Glomerular endothelial cell (primary cell): ENCODE results near the gene GCLC. TPM values are rescaled to one million over a fixed set of nuclear protein-coding genes. Genes with fewer than 3 reads are reported as not detected.

Source experiments
- DNase-seq: peaks from one replicate; pipeline ENCODE4 v3.0.0-alpha.2; 2011; ENCODE audit warnings: low read depth, low spot score; ENCODE audit errors: extremely low read depth
- total RNA-seq: library from RNA; depleted of rRNA; stranded (reverse); fragments of >200 nt; gene quantifications from 2 replicates; pipeline ENCODE4 v1.2.3, GENCODE V29; 2015

The GCLC gene
- total RNA-seq, 1 donor from 2014 or later = 20.2 TPM

DNA sequence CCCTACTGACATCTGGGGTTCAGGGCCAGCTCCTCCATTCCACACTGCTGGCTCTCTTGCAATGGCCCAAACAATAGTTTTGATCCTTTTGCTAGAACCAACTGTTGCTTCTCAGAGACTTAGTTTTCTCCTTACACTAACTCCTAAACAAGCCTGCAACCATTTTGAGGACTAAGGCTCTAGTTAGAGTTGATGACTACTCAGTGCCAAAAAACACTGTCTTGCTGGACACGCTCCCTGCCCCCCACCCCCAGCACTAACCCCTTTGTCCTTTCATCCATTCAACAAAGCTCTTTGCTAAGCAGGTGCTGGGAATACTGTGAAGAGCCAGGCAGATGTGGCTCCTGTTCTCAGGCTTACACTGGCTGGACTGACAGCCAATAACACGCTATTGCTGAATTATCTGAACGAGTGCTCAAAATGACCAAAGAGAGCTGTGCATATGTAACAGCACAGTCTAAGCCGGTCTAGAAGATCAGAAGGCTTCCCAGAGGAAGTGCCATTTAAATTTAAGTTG is 17.6 kb downstream of the GCLC start:
- no peak for DNase-seq

DNA sequence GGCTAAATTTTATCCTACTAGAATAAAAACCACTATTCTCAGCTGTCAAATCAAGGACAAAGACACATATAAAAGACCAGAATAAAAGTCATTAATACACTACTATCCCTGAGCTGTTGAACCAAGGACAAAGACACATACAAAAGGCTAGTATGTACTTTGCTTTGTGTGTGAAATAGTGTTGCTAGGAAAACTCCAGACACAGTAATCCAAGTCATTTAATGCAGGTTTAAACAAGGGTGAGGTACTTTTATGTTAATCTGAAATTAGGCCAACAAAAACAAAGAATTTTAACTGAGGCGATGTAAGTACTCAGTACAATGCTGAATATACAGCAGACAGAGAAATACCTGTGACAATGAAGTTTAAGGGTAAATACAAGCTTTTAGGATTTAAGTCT is 18.9 kb downstream of the GCLC start:
- DNase-seq = no peak

DNA sequence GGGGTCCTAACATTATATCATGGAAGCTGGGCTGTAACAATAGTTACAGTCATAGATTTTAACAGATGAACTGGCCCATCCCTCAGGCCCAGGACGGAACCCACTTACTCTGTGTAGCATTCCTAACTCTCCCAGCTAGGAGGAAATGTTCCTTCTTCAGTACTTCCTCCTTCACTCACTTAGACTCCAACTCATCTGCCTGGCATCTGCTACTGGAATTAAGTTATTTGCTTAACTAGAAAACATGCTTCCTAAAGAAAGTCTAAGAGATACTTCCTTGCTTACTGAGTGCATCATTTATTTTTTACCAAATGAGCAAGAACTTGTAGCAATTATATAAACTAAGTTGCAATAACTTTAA is 20.5 kb downstream of the GCLC start:
- no peak for DNase-seq

DNA sequence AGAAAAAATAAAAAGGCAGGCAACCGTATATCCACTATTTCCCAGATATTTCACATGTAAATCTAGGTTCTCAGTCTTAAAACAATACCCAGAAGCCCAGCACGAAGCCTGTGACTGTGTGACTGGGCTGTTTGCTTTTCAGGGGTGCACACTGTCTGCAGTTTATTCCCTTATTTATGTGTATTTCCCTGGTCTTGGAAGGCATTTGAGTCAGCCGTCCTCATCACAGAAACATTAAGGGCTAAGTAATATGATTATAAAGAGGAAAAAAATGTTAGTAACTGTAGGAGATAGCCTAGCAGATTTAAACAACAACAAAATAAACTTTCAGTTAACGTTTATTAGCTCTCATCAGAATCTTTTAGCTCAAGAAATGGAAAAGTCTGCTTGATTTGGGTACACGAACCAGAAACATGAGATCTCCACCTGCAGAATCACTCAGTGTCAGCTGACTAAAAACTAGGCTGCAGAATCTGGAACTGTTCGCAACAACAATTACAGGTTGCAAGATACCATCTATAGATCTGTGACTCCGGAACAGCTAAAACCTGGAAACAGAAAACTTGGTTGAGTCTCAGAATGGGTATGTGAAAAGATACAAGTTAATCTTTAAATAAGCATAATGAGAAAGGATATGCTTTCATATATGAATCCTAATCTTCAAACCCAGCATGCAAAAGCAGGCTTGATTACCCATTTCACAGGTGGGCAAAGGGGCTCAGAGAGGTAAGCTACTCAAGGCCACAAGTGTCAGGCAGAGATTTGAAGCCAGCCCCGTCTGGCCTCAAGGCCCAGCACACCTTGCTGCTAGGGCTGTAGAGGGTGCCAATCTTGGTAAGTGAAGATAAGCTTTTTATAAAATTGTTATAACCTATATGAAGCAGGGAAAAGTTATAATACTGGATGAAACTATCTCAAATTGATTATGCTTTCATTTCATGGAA is 21.1 kb downstream of the GCLC start:
- no peak for DNase-seq

DNA sequence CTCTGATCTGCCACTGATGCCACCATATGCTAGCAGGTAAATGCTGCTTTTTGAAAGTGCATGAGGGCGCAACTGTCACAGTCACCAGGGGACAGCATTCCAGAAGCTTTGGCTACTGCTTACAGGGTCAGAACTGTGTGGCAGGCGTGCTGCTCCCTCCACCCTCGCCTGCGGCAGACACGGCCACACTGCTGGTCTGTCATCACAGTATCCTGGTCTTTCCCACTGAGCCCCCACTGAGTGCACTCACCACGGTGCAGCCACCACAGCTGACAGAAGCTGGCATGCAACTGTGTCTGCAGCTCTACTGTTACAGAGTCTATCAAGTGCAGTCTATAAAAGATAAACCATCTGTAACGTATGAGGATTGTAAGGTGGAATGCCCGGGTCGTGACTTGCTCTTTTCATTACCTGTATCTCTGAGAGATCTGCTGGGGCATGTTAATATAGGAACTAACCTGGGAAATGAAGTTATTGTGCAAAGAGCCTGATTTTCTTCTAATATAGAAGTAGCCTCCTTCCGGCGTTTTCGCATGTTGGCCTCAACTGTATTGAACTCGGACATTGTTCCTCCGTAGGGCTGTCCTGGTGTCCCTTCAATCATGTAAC is 24.5 kb downstream of the GCLC start:
- no peak for DNase-seq

DNA sequence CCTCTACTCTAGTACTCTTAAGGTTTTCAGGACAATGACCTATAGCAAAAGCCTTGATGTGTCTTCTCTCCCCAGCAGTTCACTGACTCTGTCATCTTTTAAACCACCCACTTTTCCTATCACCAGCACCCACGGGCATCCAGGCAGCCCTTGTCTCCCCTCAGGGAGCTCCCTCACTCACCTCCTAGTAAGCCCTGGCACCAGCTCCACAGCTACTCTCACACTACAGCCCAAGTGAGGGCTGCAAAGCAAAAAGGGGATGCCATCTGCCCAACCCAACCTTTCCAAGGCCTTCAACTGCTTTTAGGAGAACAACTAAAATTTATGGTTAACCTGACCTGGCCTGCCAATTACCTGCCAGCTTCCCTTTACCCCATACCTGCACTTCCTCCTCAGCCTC is 26.0 kb downstream of the GCLC start:
- DNase-seq = no peak

DNA sequence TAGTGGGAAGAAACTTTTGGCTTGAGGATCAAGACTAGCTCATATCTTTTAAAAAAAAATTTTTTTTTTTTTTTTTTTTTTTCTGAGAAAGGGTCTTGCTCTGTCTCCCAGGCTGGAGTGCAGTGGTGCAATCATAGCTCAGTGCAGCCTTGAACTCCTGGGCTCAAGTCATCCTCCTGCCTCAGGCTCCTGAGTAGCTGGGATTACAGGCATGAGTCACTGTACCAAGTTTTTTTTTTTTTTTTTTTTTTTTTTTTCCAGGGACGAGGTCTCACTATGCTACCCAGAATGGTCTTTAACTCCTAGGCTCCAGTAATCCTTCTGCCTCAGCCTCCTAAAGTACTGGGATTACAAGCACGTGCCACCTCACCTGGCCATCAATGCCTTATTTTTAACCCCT is 27.9 kb downstream of the GCLC start:
- DNase-seq = no peak

DNA sequence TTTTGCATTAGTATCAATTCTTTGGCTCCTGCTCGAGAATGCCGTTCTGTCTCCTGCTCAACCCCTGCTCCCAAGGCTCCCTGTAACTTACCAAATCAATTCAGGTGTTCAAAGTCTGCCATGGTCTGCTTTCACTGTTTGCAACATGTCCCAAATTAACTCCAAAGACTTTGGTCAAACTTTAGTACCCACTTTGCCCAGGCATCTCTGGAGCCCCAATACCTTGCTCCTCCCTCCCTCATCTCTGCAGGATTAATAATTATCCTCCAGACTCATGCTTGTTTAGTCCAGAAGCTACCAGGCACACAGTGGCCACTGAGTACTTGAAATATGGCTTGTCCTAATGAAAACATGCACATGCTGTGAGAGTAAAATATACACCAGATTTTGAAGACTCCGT is 30.2 kb downstream of the GCLC start:
- no peak for DNase-seq

DNA sequence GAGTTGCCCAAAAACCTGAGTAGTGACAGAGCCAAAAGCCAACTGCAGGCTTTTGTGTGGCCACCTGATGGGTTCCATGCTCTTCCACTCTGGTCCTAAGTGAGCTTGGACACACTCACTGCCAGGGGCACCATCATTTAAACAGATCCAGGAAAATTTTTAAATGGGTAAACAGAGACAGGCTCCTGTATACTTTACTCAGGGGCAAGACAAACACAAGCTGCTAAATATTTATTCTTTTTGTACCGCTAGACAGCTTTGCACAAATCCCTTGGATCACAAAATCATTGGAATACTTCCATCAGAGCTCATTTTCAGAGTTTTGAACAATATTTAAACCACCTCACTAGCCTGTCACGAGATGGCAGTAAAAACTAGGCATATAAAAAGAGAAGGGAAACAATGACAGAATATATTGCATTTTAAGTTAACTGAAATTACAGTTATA is 31.4 kb downstream of the GCLC start:
- DNase-seq = no peak

DNA sequence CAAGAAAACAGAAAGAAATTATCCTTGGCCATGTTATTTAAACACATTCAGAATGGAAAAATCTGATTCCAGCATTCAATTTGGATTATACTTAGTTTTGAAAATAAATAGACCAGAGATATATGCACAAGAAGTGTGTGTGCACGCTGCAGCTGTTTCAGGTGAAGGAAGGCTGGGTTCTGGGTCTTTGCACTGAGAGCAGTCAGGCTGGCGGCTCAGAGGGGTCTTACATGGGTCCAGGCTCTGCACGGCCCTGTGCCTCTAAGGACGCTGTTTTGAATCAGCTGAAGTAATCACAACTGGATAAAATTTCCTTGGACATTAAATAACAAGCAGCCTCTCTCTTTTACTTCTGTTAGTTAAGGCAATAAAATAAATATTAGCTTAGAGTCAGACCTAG is 31.8 kb downstream of the GCLC start:
- DNase-seq = no peak

DNA sequence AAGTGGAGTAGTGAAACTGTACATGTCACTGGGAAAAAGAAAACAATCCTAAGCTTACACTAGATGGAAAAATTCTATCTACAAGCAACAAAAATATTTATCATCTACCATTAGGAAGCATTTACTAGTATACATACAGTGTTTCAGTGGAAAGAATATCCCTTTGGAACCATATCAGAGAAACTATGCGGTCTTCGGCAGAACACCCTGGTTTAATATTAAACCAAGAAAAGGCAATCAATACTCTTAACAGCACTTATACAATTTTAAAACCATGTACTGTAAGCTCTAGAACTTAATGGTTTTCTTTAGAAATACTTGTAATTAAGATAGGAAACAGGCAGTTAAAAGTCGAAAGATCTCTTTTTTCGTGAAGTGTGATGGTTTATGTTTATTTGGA is 32.3 kb downstream of the GCLC start:
- no peak for DNase-seq

DNA sequence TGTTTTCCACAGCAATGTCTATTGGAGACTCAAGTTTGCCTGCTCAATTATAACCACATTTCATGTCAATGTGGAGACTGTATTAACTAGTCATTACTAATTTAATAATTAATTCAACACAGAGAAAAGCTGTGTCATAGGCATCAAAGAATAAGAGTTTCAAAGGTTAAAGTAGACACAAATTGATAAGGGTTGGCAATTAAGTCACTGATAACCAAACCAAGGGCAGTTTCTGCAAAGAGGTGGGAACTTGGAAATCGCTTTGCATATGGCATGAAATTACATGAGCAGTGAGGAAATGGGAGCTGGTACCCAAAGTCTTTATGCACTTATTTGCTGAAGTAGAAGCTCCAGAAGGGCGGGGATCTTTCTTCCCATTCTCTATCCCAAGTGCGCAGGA is 34.2 kb downstream of the GCLC start:
- DNase-seq = no peak

DNA sequence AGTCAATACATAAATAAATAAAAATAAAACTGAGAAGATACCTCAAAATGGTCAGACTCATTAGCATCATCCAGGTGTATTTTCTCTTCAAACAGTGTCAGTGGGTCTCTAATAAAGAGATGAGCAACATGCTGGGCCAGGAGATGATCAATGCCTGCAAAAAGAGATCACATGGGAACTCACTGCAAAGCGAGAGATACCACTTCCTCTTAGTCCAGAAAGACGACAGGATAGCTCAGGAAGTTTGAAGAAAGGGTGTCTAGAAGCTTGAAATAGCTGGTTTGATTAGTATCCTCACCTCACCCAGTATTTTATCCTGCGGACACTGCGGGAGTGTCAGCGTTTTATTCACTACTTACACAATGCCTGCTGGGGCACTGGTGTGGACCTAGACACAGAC is 38.0 kb downstream of the GCLC start:
- DNase-seq = no peak

DNA sequence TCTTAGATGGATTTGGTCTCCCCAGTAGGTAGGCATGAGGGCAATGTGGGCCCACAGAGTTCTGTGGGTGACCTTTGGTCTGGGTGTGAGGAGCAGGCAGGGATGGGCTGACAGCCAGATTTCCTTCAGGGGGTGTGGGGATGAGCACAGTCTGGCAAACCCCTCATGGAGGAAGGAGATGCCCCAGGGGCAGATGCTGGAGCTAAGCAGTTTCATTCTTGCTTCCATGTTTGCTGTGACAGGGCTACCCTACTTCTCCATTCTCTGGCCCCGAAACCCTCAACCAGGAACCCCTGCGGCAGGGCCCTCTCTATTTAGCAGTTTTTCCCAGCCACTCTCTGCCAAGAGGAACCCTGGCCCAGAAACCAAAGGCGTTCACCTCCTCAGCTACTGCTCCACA is 40.4 kb downstream of the GCLC start:
- DNase-seq = no peak

DNA sequence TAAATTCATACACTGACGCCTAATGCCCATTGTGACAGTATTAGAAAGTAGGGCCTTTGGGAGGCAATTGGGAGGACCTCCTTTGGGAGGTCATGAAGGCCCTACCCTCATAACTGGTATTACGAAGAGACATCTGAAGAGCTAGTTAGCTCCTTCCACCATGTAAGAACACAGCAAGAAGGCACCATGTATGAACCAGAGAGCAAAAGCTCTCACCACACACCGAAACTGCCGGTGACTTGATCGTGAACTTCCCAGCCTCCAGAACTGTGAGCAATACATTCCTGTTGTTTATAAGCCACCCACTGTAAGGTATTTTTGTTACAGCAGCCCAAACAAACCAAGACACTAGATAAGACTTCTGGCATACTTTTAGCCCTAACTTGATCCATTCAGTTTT is 41.8 kb downstream of the GCLC start:
- DNase-seq = no peak

DNA sequence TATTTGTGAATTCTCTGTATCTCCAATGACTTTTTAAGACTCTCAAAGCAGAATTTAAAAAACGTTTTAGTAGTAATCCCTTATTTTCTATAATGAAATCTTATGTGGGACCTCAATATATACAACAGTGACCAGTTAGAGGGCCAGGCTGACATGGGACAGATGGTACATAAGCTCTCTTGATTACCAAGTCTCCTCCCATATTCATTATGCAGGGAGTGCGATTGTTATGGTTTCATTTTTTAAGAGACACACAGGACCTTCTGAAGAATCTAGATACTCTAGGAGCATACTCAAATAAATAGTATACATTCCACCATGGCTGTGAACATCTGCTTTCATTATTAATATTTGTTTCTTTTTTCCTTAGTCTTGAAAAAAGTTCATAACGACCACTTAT is 43.5 kb downstream of the GCLC start:
- no peak for DNase-seq

DNA sequence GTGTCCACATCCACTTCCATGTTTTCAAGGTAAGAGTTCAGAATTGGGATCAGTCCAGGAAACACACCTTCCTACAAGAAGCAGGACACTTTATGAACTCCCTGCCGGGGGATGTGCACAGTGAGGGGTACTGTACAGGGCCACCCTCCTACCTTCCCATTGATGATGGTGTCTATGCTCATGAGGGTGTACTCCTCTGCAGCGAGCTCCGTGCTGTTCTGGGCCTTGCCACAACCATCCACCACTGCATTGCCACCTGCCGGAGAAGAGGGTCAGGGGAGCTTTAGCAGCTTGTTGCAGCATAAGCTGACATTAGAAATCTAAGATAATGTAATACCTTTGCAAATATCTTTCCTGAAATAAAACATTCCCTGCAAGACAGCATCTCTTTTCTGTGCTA is 44.8 kb downstream of the GCLC start:
- DNase-seq = no peak

DNA sequence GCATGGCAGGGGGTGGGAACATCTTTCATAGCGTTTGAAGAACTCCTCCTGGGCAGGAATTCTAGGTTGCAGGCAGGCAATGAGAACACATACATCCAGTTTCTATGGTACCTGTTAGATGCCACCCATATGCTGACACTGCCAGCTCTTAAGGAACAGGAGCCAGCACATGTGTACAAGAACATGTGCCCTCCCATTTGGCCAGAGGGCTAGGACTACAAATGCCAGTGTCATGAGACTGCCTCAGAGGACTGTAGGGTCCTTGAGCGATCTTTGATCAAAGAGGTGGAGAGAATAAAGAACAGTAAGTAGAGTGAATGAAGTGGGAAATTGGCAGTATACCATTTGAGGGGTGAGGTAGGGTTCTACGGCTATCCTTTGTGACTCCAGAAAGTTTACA is 45.8 kb downstream of the GCLC start:
- no peak for DNase-seq

DNA sequence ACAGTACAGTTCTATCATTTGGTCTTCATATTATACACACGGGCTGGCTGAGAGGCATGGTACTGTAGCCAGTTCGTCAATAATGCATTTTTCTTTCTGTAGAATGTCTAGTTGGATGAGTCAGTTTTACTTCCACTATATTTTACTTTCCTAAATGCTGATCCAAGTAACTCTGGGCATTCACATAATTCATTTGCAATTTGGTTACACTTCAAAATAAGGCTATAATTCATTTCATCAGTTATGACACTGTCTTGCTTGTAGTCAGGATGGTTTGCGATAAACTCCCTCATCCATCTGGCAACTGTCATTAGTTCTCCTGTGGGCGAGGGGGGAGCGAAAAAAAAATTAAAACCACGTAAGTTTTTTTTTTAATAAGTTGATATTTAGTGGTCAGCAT is 46.3 kb downstream of the GCLC start:
- no peak for DNase-seq

DNA sequence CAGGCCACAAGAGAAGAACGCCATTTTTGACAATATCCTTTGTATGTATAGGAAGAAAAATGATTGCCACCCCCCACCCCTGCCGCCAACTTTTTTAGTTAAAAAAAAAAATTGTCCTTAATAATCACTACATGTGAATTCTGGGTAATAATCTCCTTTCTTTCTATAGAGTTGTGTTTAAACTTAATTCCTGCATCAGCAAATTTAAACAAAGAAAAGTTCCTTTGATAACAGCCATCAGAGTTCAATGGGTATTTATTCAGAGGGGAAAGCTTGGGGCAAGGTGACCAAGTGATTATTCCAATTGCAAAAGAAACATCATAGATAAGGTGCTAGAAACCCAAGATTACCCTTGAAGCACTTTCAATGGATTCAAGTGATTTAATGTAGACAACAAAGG is 47.0 kb downstream of the GCLC start:
- no peak for DNase-seq

DNA sequence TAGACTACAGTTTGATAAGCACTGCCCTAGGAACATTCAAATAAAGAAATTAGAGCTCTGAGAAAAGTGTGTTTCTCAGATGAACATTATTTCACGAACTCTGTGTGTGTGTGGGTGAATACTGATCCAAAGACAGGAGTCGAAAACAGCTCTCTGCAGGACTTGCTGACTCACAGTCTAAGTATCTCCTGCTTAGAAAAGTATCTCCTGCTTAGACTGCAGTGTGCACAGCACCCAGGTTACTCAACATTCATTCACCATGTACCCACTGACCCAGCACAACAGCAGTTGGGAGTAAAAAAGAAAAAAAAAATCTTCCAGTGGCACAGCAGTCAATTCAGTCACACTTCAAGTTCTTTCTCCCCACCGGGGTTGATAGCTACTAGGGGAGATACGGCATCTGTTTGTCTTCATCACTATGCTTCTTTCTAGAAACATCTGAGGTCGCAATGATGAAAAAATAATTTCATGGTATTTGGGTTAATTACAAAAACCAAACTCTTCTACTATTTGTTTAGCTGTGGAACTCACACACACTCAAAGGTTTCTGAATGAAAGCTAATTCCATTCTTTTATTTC is 48.0 kb downstream of the GCLC start:
- DNase-seq = no peak
